ENCODE results near the gene KIF18A.

DNA sequence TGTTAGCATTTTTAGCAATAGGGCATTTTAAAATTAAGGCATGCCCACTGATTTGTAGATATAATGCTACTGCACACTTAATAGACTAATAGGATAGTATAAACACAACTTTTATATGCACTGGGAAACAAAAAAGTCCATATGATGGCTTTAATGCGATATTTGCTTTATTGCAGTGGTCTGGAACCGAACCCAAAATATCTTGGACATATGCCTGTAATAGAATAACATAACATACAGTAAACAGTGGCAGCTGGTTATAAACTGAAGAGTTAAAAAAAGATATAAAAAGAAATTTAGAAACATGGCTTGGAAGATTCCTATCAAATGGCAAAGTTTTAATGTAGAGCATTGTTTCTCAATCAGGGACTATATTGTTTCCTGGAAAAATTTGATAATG, 111.9 kb downstream of the KIF18A start:
- TF ChIP-seq POLR2A (IDR thresholded peaks at IDR 0.05; ENCODE audit: low read depth, low read length) (no peak), POLR2AphosphoS5 (IDR thresholded peaks at IDR 0.05; ENCODE audit: low read depth, low read length) (no peak), TAF1 (IDR thresholded peaks at IDR 0.05; ENCODE audit: borderline replicate concordance, low read depth, low read length) (no peak)
